HS-27A (cell line): ENCODE data around the gene SIGLEC15.
A peak's percentile ranks its signal among the peaks of the same experiment; 100 is the strongest.

ENCODE experiments used
- DNase-seq: peaks from one replicate; pipeline ENCODE4 v3.0.0-alpha.2; 2012; ENCODE audit warnings: low read depth, missing footprints

SIGLEC15 gene

DNA sequence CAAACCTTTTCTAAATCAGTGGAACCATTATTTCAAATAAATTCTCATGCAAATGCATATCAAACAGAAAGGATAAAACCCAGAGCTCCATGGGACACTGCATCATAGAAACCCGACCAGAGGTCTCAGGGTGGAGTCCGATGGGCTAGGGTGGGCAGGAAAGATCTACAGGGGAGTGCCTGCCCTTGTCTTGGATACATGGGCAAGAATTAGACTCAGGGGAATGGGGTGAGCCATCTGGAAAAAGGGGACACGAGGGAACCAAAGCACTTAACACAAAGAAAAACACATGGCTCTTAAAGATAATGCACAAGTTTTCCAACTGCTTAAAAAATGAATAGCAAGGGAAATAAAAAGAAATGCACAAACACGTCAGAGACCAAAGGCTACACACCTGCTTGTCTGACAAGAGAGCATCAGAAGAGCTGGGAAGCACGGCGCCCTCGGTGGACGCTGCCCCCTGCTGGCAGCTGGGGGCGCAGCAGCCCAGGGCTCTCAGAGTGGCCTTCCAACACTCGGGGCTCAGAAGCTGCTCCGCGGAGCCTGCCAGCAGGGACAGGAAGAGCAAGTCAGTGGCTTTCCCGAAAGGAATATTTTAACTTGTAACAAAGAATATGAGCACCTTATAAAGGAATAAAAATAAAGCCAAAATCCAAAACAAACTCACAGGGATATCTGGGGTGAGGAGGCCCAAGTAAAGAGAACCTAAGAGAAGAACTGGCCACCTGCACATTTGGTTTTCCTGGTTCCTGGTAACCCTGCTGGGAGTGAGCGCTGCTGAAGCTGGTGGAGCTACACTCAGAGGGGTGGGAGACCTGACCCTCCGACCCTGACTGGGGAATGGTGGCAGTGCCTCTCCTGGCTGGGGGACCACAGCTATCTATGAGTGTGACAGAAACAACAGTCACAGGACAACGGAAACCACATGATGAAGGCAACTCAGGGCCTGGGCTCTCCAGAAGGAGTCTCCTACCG, 54.5 kb downstream of the SIGLEC15 start:
- DNase-seq, result peak; percentile 9

DNA sequence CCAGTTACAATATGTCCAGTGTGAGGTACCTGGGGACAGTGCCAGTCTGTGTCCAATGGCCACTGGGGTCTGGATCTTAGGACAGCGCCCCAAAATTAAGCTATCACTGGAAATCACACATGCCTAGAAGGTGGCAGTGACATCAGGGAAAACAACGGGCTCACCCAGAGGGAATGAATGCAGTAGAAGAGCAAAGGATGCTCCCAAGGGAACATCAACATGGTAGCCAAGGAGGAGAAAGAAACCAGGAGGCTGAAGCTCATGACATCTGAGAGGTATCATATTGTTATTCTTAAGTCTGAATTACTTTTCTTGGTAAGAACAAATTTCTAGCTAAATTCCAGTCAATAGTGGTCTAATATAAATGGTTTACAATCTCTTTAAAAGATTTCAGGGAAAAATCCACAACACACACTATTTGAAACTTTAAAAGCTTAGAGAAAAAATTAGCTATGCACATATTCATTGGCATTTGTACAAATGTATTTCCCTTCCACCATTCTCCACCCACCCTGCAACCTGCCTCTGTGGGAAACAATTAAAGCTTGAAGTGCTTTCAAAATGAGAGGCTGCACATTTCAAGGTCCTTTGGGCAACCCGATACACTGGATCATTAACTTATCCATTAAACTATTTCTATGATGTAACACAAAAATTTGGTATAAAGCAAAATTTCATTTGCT, 55.5 kb downstream of the SIGLEC15 start:
- DNase-seq, result no peak

DNA sequence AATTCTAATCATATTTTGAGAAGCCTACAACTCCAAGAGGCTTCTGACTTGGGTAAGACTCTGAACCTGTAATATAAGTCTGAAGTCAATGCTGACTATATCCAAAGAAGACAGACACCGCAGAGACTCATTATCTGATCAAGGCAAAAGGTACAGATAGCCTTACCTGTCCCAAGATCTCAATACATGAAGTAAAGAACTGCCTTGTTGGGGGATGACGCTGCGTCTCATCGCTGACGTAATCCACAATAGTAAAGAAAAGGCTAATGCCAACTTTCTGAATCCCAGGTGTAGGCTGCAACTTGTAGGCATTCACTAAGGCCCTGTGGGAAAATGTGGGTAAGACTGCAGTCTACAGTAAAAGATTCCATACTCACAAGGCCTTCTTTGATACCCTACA, 62.1 kb downstream of the SIGLEC15 start:
- no peak for DNase-seq

DNA sequence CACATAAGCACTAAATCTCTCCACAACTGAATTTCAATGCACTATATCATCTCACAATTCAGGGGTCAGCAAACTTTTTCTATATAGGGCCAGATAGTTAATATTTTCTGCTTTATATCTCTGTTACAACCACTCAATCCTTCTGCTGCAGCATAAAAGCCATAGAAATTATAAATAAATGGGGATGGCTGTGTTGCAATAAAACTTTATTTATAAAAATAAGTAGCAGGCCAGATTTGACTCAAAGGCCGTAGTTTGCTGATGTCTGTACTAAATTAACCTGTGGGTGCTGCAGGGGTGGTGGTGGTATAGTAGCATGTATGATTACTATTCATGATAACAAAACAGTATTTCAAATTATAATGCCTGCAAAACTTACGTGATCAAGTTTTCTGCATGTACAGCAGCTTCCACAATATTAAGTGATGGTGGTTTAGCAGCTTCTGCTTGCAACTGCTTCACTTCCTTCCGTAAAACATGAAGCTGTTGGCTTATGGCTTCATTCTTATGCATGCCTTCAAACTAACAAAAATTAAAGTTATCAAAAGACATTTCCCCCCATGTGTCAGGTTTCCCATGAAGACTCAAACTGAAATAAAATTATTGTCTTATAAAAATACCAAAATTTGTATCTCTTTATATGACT, 64.1 kb downstream of the SIGLEC15 start:
- no peak for DNase-seq

DNA sequence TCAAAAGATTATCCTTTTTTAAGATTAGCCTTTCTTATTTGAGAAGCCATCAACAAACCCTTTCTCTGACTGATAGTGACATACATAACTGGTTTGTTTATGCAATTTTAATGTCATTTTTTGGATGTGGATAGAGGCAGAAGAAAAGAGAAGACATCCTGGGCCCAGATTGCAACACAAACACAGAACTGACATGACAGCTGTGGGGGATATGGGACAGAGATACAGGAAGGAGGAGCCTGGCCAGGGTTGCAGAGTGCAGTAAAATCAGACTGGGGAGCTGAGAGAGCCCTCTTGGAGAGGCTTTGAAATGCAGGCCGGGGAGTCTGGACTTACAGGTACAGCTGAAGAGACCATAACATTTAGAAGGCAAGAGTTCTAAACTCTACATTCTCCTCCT, 65.1 kb downstream of the SIGLEC15 start:
- no peak for DNase-seq

DNA sequence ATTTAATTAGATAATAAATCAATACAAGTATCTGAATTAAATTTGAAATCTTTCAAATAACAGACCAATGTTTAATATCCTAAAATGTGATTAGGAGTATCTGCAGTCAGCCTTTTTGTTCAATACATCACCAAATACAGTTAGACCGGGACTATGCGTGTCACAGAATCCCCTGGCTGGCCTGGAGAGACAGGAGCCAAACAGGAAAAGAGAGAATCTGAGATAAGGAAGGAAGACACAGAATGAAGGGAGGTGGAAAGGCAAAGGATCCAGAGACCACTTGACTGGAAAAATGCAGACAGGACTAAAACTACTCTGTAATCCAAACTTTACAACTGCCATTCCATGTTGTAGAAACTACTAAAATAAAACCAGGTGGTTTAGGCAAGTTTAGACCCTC, 66.3 kb downstream of the SIGLEC15 start:
- no peak for DNase-seq
